ENCODE data around the gene FAM3C. TPM values are rescaled to one million over a fixed set of nuclear protein-coding genes. Genes with fewer than 3 reads are reported as not detected.
A peak's percentile ranks its signal among the peaks of the same experiment; 100 is the strongest.

Gene FAM3C
- total RNA-seq, 1 donor from 2014 or later, result 38.6 TPM

DNA sequence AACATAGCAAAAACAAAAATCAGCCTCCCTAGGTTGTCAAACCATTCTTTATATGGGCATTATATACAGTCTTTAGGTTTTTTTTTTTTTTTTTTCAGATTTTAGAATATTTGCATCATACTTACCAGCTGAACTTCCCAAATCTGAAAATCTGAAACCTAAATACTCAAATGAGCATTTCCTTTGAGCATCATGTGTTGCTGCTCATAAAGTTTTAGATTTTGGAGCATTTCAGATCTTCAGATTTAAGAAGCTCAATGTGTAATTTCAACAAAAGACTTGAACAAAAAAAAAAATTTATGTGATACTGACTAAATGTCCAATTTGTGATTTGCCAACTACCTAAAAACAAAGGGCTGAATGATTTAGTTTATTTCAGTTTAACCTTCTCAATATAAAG is 13.6 kb downstream of the FAM3C start:
- Mint-ChIP-seq H3K9me3 (ENCODE audit: low read depth) (no peaks in the 10 kb centered on the region), H3K36me3 (ENCODE audit: low read depth) (no peaks in the 10 kb centered on the region), H3K4me1 (ENCODE audit: low read depth) (peaks cover 32% of the 10 kb centered on the region), H3K27ac (ENCODE audit: unreplicated experiment) (no peak overlapping the region), H3K4me3 (ENCODE audit: unreplicated experiment) (no peak overlapping the region), H3K27me3 (ENCODE audit: low read depth) (no peaks in the 10 kb centered on the region)
- no peak for TF ChIP-seq CTCF (IDR thresholded peaks at IDR 0.05)
- no peak for DNase-seq (ENCODE audit: low spot score)

- no peak for DNase-seq (ENCODE audit: low spot score)
- H3K9me3 Mint-ChIP-seq (ENCODE audit: low read depth), result no peaks in the 10 kb centered on the region
- H3K27me3 Mint-ChIP-seq (ENCODE audit: low read depth), result no peaks in the 10 kb centered on the region
- TF ChIP-seq CTCF (IDR thresholded peaks at IDR 0.05), result no peak
- H3K4me1 Mint-ChIP-seq (ENCODE audit: low read depth), result peaks cover 14% of the 10 kb centered on the region
- no peak overlapping the region for H3K27ac Mint-ChIP-seq (ENCODE audit: unreplicated experiment)
- H3K4me3 Mint-ChIP-seq (ENCODE audit: unreplicated experiment), result no peak overlapping the region
- H3K36me3 Mint-ChIP-seq (ENCODE audit: low read depth), result peaks cover 7% of the 10 kb centered on the region
Observed at GRCh38 chr7:121379930-121380329, 16.2 kb downstream of the FAM3C start.

DNA sequence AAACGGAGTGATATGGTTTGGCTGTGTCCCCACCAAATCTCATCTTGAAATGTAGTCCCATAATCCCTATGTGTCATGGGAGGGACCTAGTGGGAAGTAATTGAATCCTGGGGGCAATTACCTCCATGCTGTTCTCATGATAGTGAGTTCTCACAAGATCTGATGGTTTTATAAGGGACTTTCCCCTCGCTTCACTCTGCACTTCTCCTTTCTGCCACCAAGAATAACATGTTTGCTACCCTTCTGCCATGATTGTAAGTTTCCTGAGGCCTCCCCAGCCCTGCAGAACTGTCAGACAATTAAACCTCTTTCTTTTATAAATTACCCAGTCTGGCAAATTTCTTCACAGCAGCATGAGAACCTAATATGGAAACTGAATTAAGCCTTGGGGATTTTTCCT is 19.1 kb downstream of the FAM3C start:
- no peak overlapping the region for H3K4me3 Mint-ChIP-seq (ENCODE audit: unreplicated experiment)
- no peak overlapping the region for H3K27ac Mint-ChIP-seq (ENCODE audit: unreplicated experiment)
- no peaks in the 10 kb centered on the region for H3K27me3 Mint-ChIP-seq (ENCODE audit: low read depth)
- no peak for DNase-seq (ENCODE audit: low spot score)
- H3K36me3 Mint-ChIP-seq (ENCODE audit: low read depth), result peaks cover 7% of the 10 kb centered on the region
- TF ChIP-seq CTCF (IDR thresholded peaks at IDR 0.05), result no peak
- peaks cover 14% of the 10 kb centered on the region for H3K4me1 Mint-ChIP-seq (ENCODE audit: low read depth)
- no peaks in the 10 kb centered on the region for H3K9me3 Mint-ChIP-seq (ENCODE audit: low read depth)

DNA sequence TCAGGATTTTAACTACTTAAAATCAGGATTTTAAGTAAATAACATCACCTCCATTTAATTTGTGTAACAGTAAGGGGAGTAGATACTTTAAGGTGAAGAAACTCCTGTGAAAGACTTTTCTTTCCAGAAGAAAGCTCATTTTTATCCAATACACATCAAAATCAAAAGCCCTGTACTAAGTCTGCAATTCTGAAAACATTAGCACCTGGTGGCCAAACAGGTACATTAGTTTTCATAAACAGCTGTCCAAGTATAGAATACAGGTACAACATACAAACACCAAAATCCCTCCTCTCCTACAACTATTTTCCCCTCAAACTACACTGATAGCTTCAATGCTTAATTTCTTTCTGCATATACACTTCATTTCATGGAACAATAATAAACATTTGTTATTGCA is 22.9 kb downstream of the FAM3C start:
- H3K27ac Mint-ChIP-seq (ENCODE audit: unreplicated experiment), result no peak overlapping the region
- peaks cover 10% of the 10 kb centered on the region for H3K36me3 Mint-ChIP-seq (ENCODE audit: low read depth)
- H3K4me1 Mint-ChIP-seq (ENCODE audit: low read depth), result peaks cover 31% of the 10 kb centered on the region
- no peak overlapping the region for H3K4me3 Mint-ChIP-seq (ENCODE audit: unreplicated experiment)
- TF ChIP-seq CTCF (IDR thresholded peaks at IDR 0.05), result peak; percentile 25
- no peaks in the 10 kb centered on the region for H3K27me3 Mint-ChIP-seq (ENCODE audit: low read depth)
- DNase-seq (ENCODE audit: low spot score), result no peak
- H3K9me3 Mint-ChIP-seq (ENCODE audit: low read depth), result no peaks in the 10 kb centered on the region

- H3K4me3 Mint-ChIP-seq (ENCODE audit: unreplicated experiment), result no peak overlapping the region
- H3K36me3 Mint-ChIP-seq (ENCODE audit: low read depth), result peaks cover 10% of the 10 kb centered on the region
- no peaks in the 10 kb centered on the region for H3K9me3 Mint-ChIP-seq (ENCODE audit: low read depth)
- DNase-seq (ENCODE audit: low spot score), result no peak
- TF ChIP-seq CTCF (IDR thresholded peaks at IDR 0.05), result no peak
- no peaks in the 10 kb centered on the region for H3K27me3 Mint-ChIP-seq (ENCODE audit: low read depth)
- peak overlapping the region; percentile 9 for H3K27ac Mint-ChIP-seq (ENCODE audit: unreplicated experiment)
- peaks cover 31% of the 10 kb centered on the region for H3K4me1 Mint-ChIP-seq (ENCODE audit: low read depth)
Observed at GRCh38 chr7:121372376-121373010, 23.6 kb downstream of the FAM3C start.

Data from chondrocyte (in vitro differentiated cells).